ENCODE data around the gene GLI2. TPM values are rescaled to one million over a fixed set of nuclear protein-coding genes. Genes with fewer than 3 reads are reported as not detected.

Gene GLI2
- total and polyA plus RNA-seq, 12 donors, result 0.37 to 1.7 (median 1.0) TPM

DNA sequence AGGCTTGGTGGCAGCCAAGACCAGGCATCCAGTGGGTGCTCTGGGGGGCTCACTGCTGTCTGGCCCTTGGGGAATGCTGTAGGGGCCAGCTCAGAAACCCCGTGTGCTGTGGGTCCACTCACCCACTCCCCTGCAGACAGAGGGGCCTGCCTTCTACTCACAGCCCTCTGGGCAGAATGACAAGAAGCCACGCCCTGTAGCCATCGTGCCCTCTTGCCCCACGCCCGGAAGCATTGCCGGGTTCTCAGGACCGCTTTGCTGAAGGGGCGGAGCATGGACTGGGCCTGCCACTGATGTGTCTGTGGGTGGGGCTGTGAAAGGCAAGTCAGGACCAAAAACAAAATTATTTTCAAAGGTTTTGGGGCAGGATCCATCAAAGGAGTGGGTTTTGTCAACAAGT, 27.8 kb downstream of the GLI2 start:
- ATAC-seq, result no peak
- peaks cover 9 to 73% (median 26%) of the 10 kb centered on the region in 9 donors for H3K4me1 ChIP-seq
- no peak for TF ChIP-seq CTCF (IDR thresholded peaks at IDR 0.05)
- intact Hi-C loops (cut with DNase I), result no loop called here
- H3K27me3 ChIP-seq, result peaks cover 0 to 9% (median 5%) of the 10 kb centered on the region in 7 donors
- H3K4me3 ChIP-seq, result no peak overlapping the region
- H3K9me3 ChIP-seq, result no peaks in the 10 kb centered on the region
- no peaks in the 10 kb centered on the region for H3K36me3 ChIP-seq
- WGBS, 2 donors, result 74 to 77% methylated on average over 8 of the region's 8 CpGs
- H3K27ac ChIP-seq, result peak overlapping the region in 1 of 10 donors; percentile 2
- DNase-seq, result no peak

DNA sequence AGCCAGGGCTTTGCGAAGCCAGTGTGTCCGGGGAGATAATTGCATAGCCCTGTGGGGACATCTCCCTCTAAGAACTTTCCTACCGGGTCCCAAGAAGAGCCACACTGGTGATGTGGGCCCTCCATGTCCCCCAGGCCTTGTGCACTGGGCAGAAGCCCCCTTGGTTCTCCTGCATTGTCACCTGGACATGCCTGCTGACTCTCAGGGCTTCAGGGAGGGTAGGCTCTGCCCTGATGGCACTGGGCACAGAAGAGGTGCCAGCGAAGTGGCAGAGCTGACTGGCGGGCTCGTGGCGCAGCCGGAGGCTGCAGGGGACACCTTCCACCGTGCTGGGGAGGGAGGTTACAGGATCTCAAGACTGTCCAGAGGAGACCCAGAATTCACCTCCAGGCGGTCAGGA, 28.3 kb downstream of the GLI2 start:
- TF ChIP-seq CTCF (IDR thresholded peaks at IDR 0.05), result no peak
- ATAC-seq (no peak), DNase-seq (no peak)
- no peak overlapping the region for H3K4me3 ChIP-seq
- H3K27me3 ChIP-seq, result peaks cover 0 to 9% (median 5%) of the 10 kb centered on the region in 7 donors
- no peaks in the 10 kb centered on the region for H3K9me3 ChIP-seq
- H3K4me1 ChIP-seq, result peaks cover 9 to 70% (median 24%) of the 10 kb centered on the region in 9 donors
- H3K27ac ChIP-seq, result peak overlapping the region in 1 of 10 donors; percentile 82
- intact Hi-C loops (cut with DNase I), result no loop called here
- WGBS, 2 donors, result 91 to 96% methylated on average over 10 of the region's 10 CpGs
- H3K36me3 ChIP-seq, result no peaks in the 10 kb centered on the region

- ATAC-seq (no peak), DNase-seq (no peak)
- no peak for TF ChIP-seq CTCF (IDR thresholded peaks at IDR 0.05)
- 77 to 83% methylated on average over 6 of the region's 6 CpGs for WGBS, 2 donors
- no peaks in the 10 kb centered on the region for H3K9me3 ChIP-seq
- peak overlapping the region in 6 of 10 donors; percentile 62 to 83 (median 74) for H3K27ac ChIP-seq
- intact Hi-C loops (cut with DNase I), result no loop called here
- H3K36me3 ChIP-seq, result no peaks in the 10 kb centered on the region
- peaks cover 0 to 9% (median 5%) of the 10 kb centered on the region in 7 donors for H3K27me3 ChIP-seq
- peaks cover 9 to 64% (median 21%) of the 10 kb centered on the region in 9 donors for H3K4me1 ChIP-seq
- H3K4me3 ChIP-seq, result no peak overlapping the region
Measured at GRCh38 chr2:120764492-120764891, 28.8 kb downstream of the GLI2 start.

DNA sequence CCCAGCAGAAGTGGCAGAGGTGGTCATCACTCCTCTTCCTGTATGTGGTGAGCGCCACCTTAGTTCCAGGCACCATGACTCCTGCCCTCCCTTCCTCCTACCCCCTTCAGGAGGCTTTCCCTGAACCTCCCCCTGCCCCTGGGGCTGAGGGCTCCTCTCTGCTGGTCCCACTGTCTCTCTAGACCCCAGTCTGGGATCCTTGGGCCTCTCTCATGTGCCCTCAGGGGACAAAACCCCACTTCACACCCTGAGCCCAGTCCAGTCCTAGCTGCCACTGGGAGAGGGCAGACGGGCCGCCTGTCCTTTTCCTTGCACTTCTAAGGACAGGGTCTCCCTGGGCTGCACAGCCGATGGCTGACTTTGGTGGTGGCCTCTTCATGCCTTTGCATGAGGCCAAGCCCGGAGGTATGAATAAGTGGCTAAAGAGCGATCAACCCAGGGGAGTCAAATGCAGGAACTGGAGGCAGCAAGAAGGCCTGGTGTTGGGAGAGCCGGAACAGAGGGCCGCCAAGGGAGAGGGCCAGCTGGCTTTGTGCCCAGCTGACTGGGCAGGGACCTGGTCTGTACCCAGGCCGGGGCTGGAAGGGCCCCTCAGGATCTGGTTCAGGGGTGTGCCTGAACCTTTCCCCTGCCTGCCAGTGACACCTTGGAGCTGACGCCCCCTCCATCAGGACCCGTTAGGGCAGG, 29.5 kb downstream of the GLI2 start:
- ATAC-seq (peak; percentile 41 to 61 (median 50)), DNase-seq (peak; percentile 46 to 66)
- Histone ChIP-seq H3K36me3 (no peaks in the 10 kb centered on the region), H3K9me3 (no peaks in the 10 kb centered on the region), H3K4me1 (peaks cover 9 to 58% (median 21%) of the 10 kb centered on the region in 9 donors), H3K27me3 (peaks cover 0 to 5% (median 4%) of the 10 kb centered on the region in 7 donors), H3K27ac (peak overlapping the region; percentile 50 to 83 (median 71)), H3K4me3 (no peak overlapping the region)
- WGBS, 2 donors, result 49% methylated on average over 11 of the region's 11 CpGs
- TF ChIP-seq CTCF (IDR thresholded peaks at IDR 0.05), result no peak
- intact Hi-C loops (cut with DNase I), result no loop called here

All from heart right ventricle (tissue), 16 donors.